Central memory CD8-positive, alpha-beta T cell (primary cell): ENCODE measurements around the gene ARHGAP4.
A peak's percentile ranks its signal among the peaks of the same experiment; 100 is the strongest.

ENCODE experiments used
- ATAC-seq: fragments of 150-1000 bp; cut with Tn5 transposase; replicated peaks from 2 replicates; pipeline ENCODE4 v1.10.0; 2022; ENCODE audit warnings: mild to moderate bottlenecking, moderate FRiP score, moderate number of reproducible peaks; ENCODE audit not compliant: poor library complexity, severe bottlenecking; ENCODE audit errors: extremely low read depth
- DNase-seq, 2 donors: peaks; one replicate each; pipeline ENCODE4 v3.0.0; 2021; ENCODE audit warnings: low spot score in 2 of 2
- H3K27ac Mint-ChIP-seq: one replicate; pipeline ENCODE4 v1.8.0; 2022; ENCODE audit warnings: low read depth, mild to moderate bottlenecking, moderate library complexity, mixed read lengths
- H3K27me3 Mint-ChIP-seq: one replicate; pipeline ENCODE4 v1.8.0; 2022; ENCODE audit warnings: mixed read lengths
- H3K36me3 Mint-ChIP-seq: one replicate; pipeline ENCODE4 v1.8.0; 2022; ENCODE audit warnings: mild to moderate bottlenecking, moderate library complexity, mixed read lengths; ENCODE audit not compliant: insufficient read depth
- H3K4me1 Mint-ChIP-seq: one replicate; pipeline ENCODE4 v1.8.0; 2022; ENCODE audit warnings: mixed read lengths
- H3K4me3 Mint-ChIP-seq: one replicate; pipeline ENCODE4 v1.8.0; 2022; ENCODE audit warnings: mild to moderate bottlenecking, moderate library complexity, mixed read lengths
- H3K9me3 Mint-ChIP-seq: one replicate; pipeline ENCODE4 v1.8.0; 2022; ENCODE audit warnings: mixed read lengths

ARHGAP4 gene

GRCh38 chrX:153900831-153901752, 25.0 kb downstream of the ARHGAP4 start:
- DNase-seq (peak; percentile 17 to 52), ATAC-seq (peak; percentile 88)
- Mint-ChIP-seq H3K4me3 (peak overlapping the region; percentile 29), H3K27me3 (no peaks in the 10 kb centered on the region), H3K9me3 (no peaks in the 10 kb centered on the region), H3K27ac (peak overlapping the region; percentile 87), H3K4me1 (peaks cover 40% of the 10 kb centered on the region), H3K36me3 (peaks cover 8% of the 10 kb centered on the region)

GRCh38 chrX:153897899-153898298, 28.2 kb downstream of the ARHGAP4 start:
- Mint-ChIP-seq H3K27ac (no peak overlapping the region), H3K9me3 (no peaks in the 10 kb centered on the region), H3K36me3 (peaks cover 3% of the 10 kb centered on the region), H3K4me3 (no peak overlapping the region), H3K4me1 (peaks cover 18% of the 10 kb centered on the region), H3K27me3 (no peaks in the 10 kb centered on the region)
- no peak for ATAC-seq
- DNase-seq = no peak

- H3K27me3 Mint-ChIP-seq = peaks cover 5% of the 10 kb centered on the region
- no peak overlapping the region for H3K4me3 Mint-ChIP-seq
- no peak for ATAC-seq
Measured at GRCh38 chrX:153889123-153889522, 36.9 kb downstream of the ARHGAP4 start.

DNA sequence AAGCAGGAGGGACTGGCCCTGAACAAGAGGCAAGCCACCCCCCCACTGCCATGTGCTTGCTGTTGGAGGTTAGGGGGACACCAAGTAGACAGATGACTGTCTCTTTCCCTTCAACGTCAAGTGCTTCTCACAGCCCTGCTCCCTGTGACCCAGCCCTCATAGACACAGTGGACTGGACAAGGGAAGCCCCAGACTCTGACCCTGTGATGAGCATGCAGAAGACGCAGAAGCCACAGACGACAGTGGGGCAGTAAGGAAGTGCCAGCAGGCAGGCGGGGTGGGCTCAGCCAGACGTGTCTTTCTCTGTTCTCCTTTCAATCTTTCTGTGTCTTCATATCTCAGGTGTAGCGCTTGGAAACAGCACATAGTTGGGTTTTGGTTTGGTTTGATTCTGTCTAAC, 37.7 kb downstream of the ARHGAP4 start:
- Mint-ChIP-seq H3K27ac (no peak overlapping the region), H3K27me3 (peaks cover 8% of the 10 kb centered on the region), H3K4me3 (no peak overlapping the region)

More at GRCh38 chrX:153889123-153889522, 36.9 kb downstream of the ARHGAP4 start:
- no peak for DNase-seq
- H3K4me1 Mint-ChIP-seq = no peaks in the 10 kb centered on the region
- H3K9me3 Mint-ChIP-seq = no peaks in the 10 kb centered on the region
- no peak overlapping the region for H3K27ac Mint-ChIP-seq
- peaks cover 1% of the 10 kb centered on the region for H3K36me3 Mint-ChIP-seq

DNA sequence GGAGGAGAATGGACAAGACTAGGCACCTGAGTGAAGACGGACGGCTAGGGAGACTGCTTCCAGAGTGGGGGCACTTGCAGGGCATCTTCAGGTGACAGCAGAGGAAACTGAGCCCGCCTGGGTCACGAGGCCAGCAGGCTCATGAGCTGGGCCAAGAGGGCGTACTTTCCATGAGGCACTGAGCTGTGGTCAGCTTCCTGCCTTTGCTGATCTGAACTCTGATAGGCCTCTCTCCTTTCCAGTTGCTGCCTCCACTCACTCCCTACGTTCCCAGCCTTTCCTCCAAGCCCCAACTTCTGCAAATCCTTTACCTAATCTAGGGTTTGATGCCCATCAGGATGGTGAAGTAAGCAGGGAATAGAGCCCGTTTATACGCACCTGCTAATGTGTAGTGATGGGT, 38.7 kb downstream of the ARHGAP4 start:
- peaks cover 1% of the 10 kb centered on the region for H3K36me3 Mint-ChIP-seq
- no peak overlapping the region for H3K4me3 Mint-ChIP-seq
- ATAC-seq = no peak
- H3K9me3 Mint-ChIP-seq = no peaks in the 10 kb centered on the region
- H3K27me3 Mint-ChIP-seq = peaks cover 12% of the 10 kb centered on the region
- DNase-seq = no peak
- no peaks in the 10 kb centered on the region for H3K4me1 Mint-ChIP-seq
- H3K27ac Mint-ChIP-seq = no peak overlapping the region

More for the DNA sequence above, 37.7 kb downstream of the ARHGAP4 start:
- ATAC-seq (no peak), DNase-seq (no peak)
- H3K36me3 Mint-ChIP-seq = peaks cover 1% of the 10 kb centered on the region
- no peaks in the 10 kb centered on the region for H3K9me3 Mint-ChIP-seq
- no peaks in the 10 kb centered on the region for H3K4me1 Mint-ChIP-seq

DNA sequence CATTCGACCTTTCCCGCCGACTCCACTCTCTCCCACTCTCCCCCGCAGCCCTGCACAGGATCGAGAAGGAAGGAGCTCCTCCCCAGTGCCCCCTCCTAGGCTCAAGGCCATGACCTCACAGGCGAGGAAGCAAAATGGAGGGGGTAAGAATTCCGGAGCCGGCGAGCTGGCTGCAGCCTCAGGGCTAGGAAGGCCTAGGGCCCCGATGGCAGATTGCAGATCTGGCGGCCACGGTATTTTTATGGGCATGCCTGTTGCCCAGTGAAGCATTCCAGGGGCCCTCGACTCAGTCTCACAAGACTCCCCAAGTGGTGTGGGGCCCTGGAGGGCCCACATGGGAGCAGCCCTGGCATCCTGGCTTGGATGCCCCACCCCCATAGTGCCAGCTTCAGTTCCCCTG, 39.1 kb downstream of the ARHGAP4 start:
- Mint-ChIP-seq H3K36me3 (peaks cover 1% of the 10 kb centered on the region), H3K9me3 (no peaks in the 10 kb centered on the region), H3K27ac (no peak overlapping the region), H3K4me3 (peak overlapping the region; percentile 50), H3K27me3 (peaks cover 17% of the 10 kb centered on the region), H3K4me1 (no peaks in the 10 kb centered on the region)
- DNase-seq = no peak
- ATAC-seq = no peak

DNA sequence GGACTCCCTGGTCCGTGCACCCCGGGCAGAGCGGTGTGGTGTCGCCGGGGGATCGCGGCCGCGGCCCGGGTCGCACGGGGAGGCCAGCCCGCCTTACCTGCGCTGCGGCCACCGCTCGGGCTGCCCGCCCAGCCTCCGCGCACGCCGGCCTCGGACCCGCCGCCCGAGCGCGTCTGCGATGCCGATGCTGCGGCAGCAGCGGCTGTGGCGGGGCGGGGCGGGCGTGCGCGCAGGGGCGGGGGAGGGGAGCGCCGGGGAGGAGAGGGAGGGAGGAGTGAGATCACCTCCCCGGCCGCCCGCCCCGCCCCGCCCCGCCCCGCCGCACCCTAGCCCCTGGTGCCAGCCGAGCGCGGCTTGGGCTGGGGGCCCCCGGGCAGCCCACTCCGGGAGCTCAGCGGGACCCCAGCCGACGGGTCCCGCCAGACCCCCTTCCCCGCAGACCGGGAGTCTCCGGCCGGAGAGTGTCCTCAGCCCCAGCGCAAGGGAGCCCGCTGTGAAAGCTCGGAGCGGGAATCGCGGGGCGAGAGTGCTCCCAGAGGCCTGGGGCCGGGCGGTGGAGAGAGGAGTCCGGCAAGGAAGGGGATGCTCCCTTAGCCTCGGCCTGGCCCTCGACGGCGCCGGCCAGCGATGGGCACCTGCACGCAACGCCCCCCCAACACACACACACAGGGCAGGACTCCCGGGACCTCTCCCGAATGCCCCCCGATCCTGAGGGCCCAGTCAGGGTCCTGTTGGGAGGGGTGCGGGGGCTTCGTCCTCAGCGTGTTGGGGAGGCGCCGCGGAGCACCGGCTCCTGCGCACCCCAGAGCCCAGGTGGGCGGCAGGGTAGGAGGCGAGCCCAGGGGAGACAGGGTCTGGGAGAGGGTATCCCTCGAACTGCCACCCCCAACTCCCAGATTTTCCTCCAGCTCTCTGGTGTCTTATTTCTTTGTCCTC, 39.8 kb downstream of the ARHGAP4 start, which contains the start of gene L1CAM:
TSS of gene L1CAM (minus strand) at position 206 of the 936 bp plus-strand sequence. CDS start 10,337 bp downstream, outside the sequence.
- ATAC-seq = no peak
- no peaks in the 10 kb centered on the region for H3K9me3 Mint-ChIP-seq
- DNase-seq = no peak
- no peaks in the 10 kb centered on the region for H3K4me1 Mint-ChIP-seq
- H3K36me3 Mint-ChIP-seq = peaks cover 1% of the 10 kb centered on the region
- H3K27ac Mint-ChIP-seq = no peak within 1 kb of the TSS
- peak within 1 kb of the TSS; percentile 50 for H3K4me3 Mint-ChIP-seq
- peaks cover 17% of the 10 kb centered on the region for H3K27me3 Mint-ChIP-seq

GRCh38 chrX:153885208-153885787, 40.8 kb downstream of the ARHGAP4 start:
- H3K36me3 Mint-ChIP-seq = peaks cover 1% of the 10 kb centered on the region
- no peak for ATAC-seq
- peaks cover 19% of the 10 kb centered on the region for H3K27me3 Mint-ChIP-seq
- H3K4me3 Mint-ChIP-seq = peak overlapping the region; percentile 47
- no peak overlapping the region for H3K27ac Mint-ChIP-seq
- no peaks in the 10 kb centered on the region for H3K9me3 Mint-ChIP-seq
- no peak for DNase-seq
- no peaks in the 10 kb centered on the region for H3K4me1 Mint-ChIP-seq

- no peaks in the 10 kb centered on the region for H3K4me1 Mint-ChIP-seq
Measured at GRCh38 chrX:153884590-153884989, 41.5 kb downstream of the ARHGAP4 start.

DNA sequence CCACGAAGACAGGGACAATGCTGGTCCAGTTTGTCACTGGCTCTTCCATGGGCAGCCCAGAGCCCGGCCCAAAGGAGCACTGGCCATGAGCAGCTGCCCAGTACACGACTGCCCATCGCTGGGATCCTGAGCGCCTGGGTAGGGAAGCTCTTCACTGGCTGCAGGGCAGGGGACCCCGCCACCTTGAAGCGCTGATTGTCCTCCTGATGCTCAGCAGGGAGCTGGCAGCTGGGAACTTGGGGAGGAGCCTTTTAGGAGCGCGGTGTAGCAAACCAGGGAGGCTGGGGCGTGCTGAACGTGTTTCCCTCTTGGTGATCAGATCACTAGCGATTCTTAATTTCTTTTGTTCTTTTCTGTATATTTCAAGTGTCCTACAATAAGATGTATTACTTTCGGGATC, 41.9 kb downstream of the ARHGAP4 start:
- ATAC-seq (no peak), DNase-seq (no peak)
- Mint-ChIP-seq H3K9me3 (no peaks in the 10 kb centered on the region), H3K27ac (no peak overlapping the region), H3K36me3 (peaks cover 1% of the 10 kb centered on the region), H3K4me3 (no peak overlapping the region), H3K4me1 (peaks cover 3% of the 10 kb centered on the region), H3K27me3 (peaks cover 31% of the 10 kb centered on the region)

More at GRCh38 chrX:153884590-153884989, 41.5 kb downstream of the ARHGAP4 start:
- no peak for ATAC-seq
- Mint-ChIP-seq H3K27ac (no peak overlapping the region), H3K4me3 (peak overlapping the region; percentile 47), H3K9me3 (no peaks in the 10 kb centered on the region), H3K27me3 (peaks cover 27% of the 10 kb centered on the region), H3K36me3 (peaks cover 1% of the 10 kb centered on the region)
- no peak for DNase-seq

DNA sequence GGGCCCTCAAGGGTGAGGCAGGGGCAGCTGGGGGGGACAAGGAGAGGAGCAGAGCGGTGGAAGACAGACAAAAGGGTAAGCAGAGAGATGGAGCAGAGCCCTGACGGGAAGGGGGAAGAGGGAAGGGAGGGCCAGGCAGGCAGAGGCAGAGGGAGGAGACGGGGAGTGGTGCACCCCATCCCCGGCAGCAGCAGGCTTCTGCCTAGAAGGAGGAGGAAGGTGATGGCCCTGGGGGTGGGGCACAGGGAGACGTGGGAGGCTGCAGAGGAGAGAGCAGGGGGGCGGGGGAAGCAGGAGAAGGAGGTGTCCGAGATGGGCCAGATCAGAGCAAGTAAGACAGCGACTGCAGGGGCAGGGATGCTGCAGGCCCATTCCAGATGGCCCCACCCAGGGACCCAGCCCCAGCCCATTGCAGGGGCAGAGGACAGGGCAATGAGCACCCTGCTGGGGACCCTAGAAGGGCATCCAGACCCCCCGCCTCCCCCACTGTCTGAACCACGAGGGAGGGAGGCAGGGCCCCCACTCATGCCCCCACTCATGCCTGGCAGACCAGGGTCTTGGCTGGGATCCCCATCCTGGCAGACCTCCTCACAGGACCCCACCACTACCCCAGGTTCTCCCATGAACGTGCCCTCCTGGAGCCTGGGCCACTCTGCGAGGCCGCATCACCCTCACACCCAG, 42.8 kb downstream of the ARHGAP4 start:
- Mint-ChIP-seq H3K27me3 (peaks cover 39% of the 10 kb centered on the region), H3K27ac (no peak overlapping the region), H3K4me3 (no peak overlapping the region), H3K4me1 (peaks cover 9% of the 10 kb centered on the region), H3K9me3 (no peaks in the 10 kb centered on the region), H3K36me3 (peaks cover 3% of the 10 kb centered on the region)
- DNase-seq (no peak), ATAC-seq (no peak)

DNA sequence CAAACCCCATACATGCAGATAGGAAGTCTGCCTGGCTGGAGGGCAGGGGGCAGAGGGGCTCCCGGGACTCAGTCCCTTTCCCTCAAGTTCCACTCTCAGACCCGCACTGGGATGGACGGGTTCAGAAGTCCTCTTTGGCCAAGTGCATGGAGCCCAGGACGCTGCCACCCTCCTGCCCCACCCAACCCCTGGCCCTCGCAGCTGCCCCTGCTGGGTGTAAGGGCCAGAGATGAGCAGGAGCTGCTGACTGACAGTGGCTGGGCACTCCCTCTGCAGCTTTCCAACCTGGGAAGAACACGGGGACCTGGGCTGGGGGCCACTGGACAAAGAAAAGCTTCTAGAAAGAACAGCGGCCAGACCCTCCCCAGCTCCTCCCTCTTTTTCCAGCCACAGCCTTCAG, 43.5 kb downstream of the ARHGAP4 start:
- H3K4me1 Mint-ChIP-seq = peaks cover 13% of the 10 kb centered on the region
- no peak overlapping the region for H3K27ac Mint-ChIP-seq
- ATAC-seq = no peak
- no peaks in the 10 kb centered on the region for H3K9me3 Mint-ChIP-seq
- peaks cover 46% of the 10 kb centered on the region for H3K27me3 Mint-ChIP-seq
- H3K36me3 Mint-ChIP-seq = peaks cover 3% of the 10 kb centered on the region
- DNase-seq = no peak
- H3K4me3 Mint-ChIP-seq = no peak overlapping the region
